AG04449 (cell line): ENCODE measurements around the gene CAMK2B.

Source experiments
- CTCF ChIA-PET: fragments of 350-600 bp; formaldehyde crosslinking; extraction: SDS; loops from one replicate; lab custom pipeline; 2021; ENCODE audit warnings: antibody characterized with exemption; lab: Yijun Ruan, JAX
- POLR2A ChIA-PET: fragments of 400-600, 350-600 bp; formaldehyde crosslinking; extraction: SDS; loops from one replicate; lab custom pipeline; 2020; ENCODE audit warnings: antibody characterized with exemption, inconsistent platforms; lab: Yijun Ruan, JAX
- DNase-seq: peaks from one replicate; pipeline ENCODE4 v3.0.0-alpha.2; 2010; ENCODE audit warnings: low read depth, low spot score
- H3K4me3 ChIP-seq: 2 replicates; pipeline ENCODE4 v1.5.1; 2011; ENCODE audit warnings: low read depth, mild to moderate bottlenecking, control low read depth, low read length
- TF ChIP-seq, protein P1 (sequence below): IDR thresholded peaks from one replicate; pipeline ENCODE4 v1.5.1; 2011; ENCODE audit warnings: mild to moderate bottlenecking, moderate library complexity, low read length, control low read depth, inconsistent platforms; ENCODE audit not compliant: insufficient read depth; ENCODE audit errors: missing control alignments

Gene CAMK2B

DNA sequence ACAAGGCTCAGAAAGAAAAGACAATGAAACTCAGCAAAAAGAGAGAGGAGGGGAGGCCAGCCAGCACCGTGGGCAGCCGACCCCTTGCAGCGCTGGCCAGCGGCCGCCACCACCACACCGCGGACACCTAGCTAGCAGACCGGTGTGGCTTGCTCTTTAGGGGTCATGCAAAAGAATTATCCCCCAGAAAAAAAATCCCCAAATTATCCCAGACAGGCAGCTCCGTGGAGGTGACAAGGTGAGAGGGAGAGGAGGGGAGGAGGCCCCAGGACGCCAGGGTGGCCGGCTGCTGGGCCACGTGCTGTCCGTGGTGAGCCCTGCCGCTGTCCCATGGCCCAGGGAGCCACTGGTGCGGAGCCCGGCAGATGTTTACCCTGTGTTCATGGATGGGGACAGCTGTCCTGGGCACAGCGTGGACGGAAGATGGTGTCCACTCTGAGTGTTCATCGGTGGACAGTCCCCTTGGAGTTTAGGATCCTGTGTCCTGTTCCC lies 108.1 kb downstream of the CAMK2B start:
- CTCF ChIA-PET, result interaction anchor here (2.8 kb wide), 1 partner anchor 15 kb away, joined by 10 read pairs; no protein-coding TSS in a partner anchor
- no peak for DNase-seq
- POLR2A ChIA-PET, result interaction anchor here (0.6 kb wide), 1 partner anchor 314 kb away, joined by 3 read pairs; no protein-coding TSS in a partner anchor

GRCh38 chr7:44216521-44217222 lies 108.7 kb downstream of the CAMK2B start:
- CTCF ChIA-PET, result interaction anchor here (0.8 to 2.8 kb wide), 2 partner anchors 14 to 261 kb away, joined by 3 to 10 read pairs; no protein-coding TSS in a partner anchor
- no peak overlapping the region for H3K4me3 ChIP-seq
- TF ChIP-seq, protein P1, sequence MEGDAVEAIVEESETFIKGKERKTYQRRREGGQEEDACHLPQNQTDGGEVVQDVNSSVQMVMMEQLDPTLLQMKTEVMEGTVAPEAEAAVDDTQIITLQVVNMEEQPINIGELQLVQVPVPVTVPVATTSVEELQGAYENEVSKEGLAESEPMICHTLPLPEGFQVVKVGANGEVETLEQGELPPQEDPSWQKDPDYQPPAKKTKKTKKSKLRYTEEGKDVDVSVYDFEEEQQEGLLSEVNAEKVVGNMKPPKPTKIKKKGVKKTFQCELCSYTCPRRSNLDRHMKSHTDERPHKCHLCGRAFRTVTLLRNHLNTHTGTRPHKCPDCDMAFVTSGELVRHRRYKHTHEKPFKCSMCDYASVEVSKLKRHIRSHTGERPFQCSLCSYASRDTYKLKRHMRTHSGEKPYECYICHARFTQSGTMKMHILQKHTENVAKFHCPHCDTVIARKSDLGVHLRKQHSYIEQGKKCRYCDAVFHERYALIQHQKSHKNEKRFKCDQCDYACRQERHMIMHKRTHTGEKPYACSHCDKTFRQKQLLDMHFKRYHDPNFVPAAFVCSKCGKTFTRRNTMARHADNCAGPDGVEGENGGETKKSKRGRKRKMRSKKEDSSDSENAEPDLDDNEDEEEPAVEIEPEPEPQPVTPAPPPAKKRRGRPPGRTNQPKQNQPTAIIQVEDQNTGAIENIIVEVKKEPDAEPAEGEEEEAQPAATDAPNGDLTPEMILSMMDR, result no peak
- POLR2A ChIA-PET, result interaction anchor here (0.6 kb wide), 1 partner anchor 313 kb away, joined by 3 read pairs; no protein-coding TSS in a partner anchor
- no peak for DNase-seq

More for the DNA sequence above, 108.1 kb downstream of the CAMK2B start:
- no peak overlapping the region for H3K4me3 ChIP-seq
- TF ChIP-seq, protein P1, result no peak

- DNase-seq, result no peak
- no peak overlapping the region for H3K4me3 ChIP-seq
- TF ChIP-seq, protein P1, result no peak
- POLR2A ChIA-PET, result no interaction called here
- CTCF ChIA-PET, result interaction anchor here (0.8 to 1.9 kb wide), 2 partner anchors 12 to 262 kb away, joined by 3 to 8 read pairs; no protein-coding TSS in a partner anchor
These were observed 109.4 kb downstream of the CAMK2B start for GRCh38 chr7:44216019-44216418.

DNA sequence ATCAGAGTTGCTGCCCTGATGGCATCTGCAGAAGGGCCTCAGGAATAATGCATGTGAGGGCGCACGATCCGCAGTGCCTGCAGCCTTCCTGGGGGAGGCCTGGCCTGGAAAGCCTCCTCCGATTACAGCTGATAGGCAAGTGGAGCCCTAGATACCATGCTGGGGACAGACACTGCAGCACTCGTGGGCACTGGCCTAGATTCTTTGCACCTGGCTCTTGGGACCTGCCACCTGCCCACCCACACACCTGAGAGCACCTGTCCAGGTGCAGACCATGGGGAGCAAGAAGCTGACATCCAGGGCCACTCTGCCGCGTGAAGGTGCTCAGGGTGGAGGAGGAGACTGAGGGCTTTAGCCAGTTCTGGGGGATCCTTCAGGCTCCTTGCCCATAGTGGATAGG lies 109.9 kb downstream of the CAMK2B start:
- CTCF ChIA-PET, result interaction anchor here (1.4 to 2.1 kb wide), 5 partner anchors 8 to 255 kb away, joined by 3 to 12 read pairs (median 6); partner anchors contain the start of gene YKT6
- TF ChIP-seq, protein P1, result no peak
- H3K4me3 ChIP-seq, result no peak overlapping the region
- POLR2A ChIA-PET, result no interaction called here
- DNase-seq, result no peak

GRCh38 chr7:44213877-44214388 lies 111.5 kb downstream of the CAMK2B start:
- no peak for DNase-seq
- ChIA-PET CTCF (interaction anchor here (1.4 to 2.1 kb wide), 4 partner anchors 10 to 256 kb away, joined by 3 to 12 read pairs (median 6); partner anchors contain the start of gene YKT6), POLR2A (no interaction called here)
- no peak overlapping the region for H3K4me3 ChIP-seq
- TF ChIP-seq, protein P1, result no peak
